Coronary artery (tissue), 2 donors: ENCODE data around the gene MARCHF3.

Experiments used
- DNase-seq: peaks from one replicate; pipeline ENCODE4 v3.0.0-alpha.2; 2017; ENCODE audit warnings: low spot score
- H3K27ac ChIP-seq, 2 donors: fragments of 200-600 bp; sonication (generic); one replicate each; pipeline ENCODE4 v1.5.1; 2016 to 2019
- H3K4me3 ChIP-seq: fragments of 200-600 bp; sonication (generic); 2 replicates; pipeline ENCODE4 v1.5.1; 2016; ENCODE audit warnings: mild to moderate bottlenecking, moderate library complexity
- CTCF ChIP-seq: fragments of 200-600 bp; sonication (generic); IDR thresholded peaks from one replicate; pipeline ENCODE4 v1.5.1; 2019; ENCODE audit warnings: antibody characterized with exemption

The MARCHF3 gene

GRCh38 chr5:126852091-126852571 is 178.2 kb downstream of the MARCHF3 start:
- DNase-seq = no peak
- TF ChIP-seq CTCF = no peak
- peak overlapping the region; percentile 3 for H3K4me3 ChIP-seq
- peak overlapping the region; percentile 20 to 76 for H3K27ac ChIP-seq

- no peak for DNase-seq
- Histone ChIP-seq H3K27ac (peak overlapping the region; percentile 50 to 76), H3K4me3 (peak overlapping the region; percentile 3)
- TF ChIP-seq CTCF = no peak
These were observed 178.8 kb downstream of the MARCHF3 start for GRCh38 chr5:126851501-126852011.

GRCh38 chr5:126849101-126849678 is 181.2 kb downstream of the MARCHF3 start:
- no peak overlapping the region for H3K4me3 ChIP-seq
- no peak for DNase-seq

GRCh38 chr5:126848253-126848652 is 182.1 kb downstream of the MARCHF3 start:
- DNase-seq = no peak
- no peak for TF ChIP-seq CTCF

More at GRCh38 chr5:126849101-126849678, 181.2 kb downstream of the MARCHF3 start:
- no peak for TF ChIP-seq CTCF
- H3K27ac ChIP-seq = peak overlapping the region in 1 of 2 donors; percentile 82

GRCh38 chr5:126847826-126848251 is 182.5 kb downstream of the MARCHF3 start:
- no peak overlapping the region for H3K4me3 ChIP-seq
- no peak for DNase-seq
- peak overlapping the region; percentile 27 to 35 for H3K27ac ChIP-seq
- no peak for TF ChIP-seq CTCF

More at GRCh38 chr5:126848253-126848652, 182.1 kb downstream of the MARCHF3 start:
- H3K4me3 ChIP-seq = peak overlapping the region; percentile 23
- peak overlapping the region; percentile 35 to 82 for H3K27ac ChIP-seq

- peak overlapping the region; percentile 14 for H3K4me3 ChIP-seq
- no peak for TF ChIP-seq CTCF
- peak overlapping the region; percentile 27 to 35 for H3K27ac ChIP-seq
- no peak for DNase-seq
These were observed 182.9 kb downstream of the MARCHF3 start for GRCh38 chr5:126847456-126847820.
